ENCODE data around the gene WWC2.
A peak's percentile ranks its signal among the peaks of the same experiment; 100 is the strongest.
"Not testable (repeated sequence)": the region's sequence is repeated elsewhere in the genome, so short reads cannot be mapped to it uniquely, and the experiment has no call there.

WWC2 gene

DNA sequence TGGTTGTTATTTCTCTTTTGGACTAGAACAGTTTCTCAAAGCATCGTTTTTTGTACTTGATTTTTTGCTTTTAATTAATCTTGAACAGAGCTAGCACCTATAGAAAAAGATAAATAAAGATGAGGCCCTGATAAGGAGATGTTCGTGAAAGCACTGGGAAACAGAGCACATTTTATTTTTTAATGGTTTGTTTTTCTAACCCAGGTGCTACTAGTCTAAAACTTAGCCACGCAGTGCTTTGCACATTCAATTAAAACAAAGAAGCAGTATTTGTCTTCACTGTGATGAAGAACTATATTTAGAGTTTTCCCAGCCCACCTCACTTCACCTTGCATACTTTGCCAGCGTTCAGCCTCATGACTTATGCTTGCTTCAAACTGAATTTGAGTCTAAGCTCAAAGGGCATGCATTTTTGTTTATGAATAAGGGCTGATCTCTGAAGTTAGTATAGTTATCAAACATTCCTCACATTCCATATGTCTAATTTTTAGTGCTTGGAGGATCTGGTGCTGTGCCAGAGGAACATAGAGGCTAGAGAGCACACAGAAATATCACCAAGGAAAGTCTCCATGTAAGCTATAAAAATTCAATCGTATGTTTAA is 76.7 kb downstream of the WWC2 start:
- no peak for DNase-seq

DNA sequence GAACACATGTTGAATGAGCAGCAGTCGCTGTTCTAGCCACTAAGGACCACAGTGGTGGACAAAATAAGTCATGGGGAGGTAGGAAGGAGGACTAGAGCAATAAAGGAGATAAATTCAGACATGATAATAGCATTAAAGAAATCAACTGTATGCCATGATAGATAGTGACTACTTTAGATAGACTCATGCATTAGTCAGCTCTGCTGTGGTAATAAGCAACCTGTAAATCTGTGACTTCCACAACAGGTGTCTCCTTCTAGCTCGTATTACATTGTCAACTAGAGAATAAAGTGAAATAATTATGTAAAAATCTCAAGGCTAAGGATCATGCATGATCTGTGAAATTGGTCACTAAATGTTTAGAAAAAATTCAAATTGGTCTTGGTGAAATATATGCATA is 77.9 kb downstream of the WWC2 start:
- no peak for DNase-seq

DNA sequence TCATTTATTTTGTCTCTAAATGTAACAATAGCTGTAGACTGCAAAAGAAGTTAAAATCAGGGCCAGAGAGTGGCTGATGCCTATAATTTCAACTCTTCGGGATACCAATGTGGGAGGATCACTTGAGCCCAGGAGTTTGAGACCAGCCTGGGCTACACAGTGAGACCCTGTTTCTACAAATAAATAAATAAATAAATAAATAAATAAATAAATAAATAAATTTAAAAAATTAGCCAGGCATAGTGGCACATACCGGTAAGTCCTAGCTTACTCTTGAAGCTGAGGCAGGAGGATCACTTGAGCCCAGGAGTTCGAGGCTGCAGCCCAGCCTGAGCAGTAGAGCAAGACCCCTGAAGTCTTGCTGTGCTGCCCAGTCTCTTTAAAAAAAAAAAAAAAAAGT is 79.1 kb downstream of the WWC2 start:
- DNase-seq = no peak

DNA sequence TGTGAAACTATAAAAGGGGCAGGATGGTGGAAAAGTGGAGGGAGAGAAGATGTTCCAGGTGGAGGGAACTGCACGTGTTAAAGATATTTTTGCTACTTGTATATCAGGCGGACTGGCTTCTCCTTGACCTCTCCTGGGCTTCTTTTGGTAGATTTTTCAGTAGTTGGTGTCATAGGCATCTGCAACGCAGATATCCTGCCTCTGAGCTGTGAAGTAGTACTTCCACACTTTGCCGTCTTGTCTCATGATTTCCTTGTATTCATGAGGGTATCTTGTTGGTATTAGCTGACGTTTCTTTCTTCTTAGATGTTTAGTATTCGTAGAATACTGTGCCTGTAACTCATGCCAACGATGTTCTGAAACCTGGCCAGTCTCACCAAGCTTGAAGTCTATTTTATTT is 81.0 kb downstream of the WWC2 start:
- DNase-seq = no peak

DNA sequence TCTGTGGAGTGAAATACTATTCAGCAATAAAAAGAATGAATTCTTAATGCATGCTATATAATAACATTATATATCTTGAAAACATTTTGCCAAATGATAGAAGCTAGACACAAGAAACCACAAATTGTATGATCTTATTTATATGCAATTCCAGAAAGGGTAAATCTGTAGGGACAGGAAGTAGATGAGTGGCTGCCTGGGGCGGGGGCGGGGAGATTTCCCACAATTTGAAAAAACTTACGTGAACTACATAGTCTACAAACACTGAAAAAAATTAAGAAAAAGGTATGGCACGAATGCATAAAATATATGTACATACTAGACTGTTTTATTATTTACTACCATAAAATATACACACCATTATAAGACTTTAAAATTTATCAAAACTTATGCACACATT is 81.6 kb downstream of the WWC2 start:
- no peak for DNase-seq

DNA sequence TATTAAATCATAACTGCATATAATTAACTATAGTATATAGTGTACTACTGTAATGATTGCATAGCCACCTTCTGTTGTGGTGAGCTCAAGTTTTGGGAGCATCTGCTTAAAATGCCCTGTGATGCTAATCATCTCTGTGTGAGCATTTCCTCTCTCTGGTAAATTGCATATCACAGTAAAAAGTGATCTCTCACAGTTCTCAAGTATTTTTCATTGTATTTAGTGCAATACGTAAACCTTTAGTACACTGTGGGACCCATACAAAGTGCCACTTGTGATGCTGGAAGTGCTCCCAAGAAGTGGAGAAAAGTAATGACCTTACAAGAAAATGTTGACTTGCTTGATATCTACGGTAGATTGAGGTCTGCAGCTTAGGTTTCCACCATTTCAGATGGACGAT is 82.0 kb downstream of the WWC2 start:
- no peak for DNase-seq

DNA sequence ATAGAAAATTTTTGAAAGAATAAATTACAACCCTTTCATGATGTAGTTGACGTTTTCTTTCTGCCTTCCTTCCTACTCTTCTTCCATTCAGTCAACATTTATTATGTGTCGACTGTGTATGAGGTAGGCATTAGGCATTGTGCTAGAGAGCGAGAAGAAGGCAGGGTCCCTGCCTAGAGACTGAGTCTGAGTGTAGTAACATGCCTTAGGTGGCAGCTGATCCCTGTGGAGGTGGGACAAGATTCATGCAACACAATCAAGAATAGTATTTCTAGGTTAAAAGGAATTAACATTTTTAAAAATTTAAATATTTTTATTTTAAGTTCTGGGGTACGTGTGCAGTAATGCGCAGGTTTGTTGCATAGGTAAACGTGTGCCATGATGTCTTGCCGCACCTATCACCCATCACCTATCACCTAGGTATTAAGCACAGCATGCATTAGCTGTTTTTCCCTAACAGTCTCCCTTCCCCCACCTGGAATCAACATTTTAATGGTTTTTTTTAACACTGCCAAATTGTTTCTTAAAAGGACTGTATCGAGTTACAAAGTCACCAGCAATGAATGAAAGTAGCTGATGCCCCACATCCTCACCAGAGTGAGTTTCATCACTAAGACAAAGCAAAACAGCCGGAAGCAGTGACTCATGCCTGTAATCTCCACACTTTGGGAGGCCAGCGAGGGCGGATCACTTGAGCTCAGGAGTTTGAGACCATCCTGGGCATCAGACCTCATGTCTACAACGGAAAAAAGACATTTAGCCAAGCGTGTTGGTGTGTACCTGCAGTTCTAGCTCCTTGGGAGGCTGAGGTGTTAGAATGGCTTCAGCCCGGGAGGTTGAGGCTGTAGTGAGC is 84.0 kb downstream of the WWC2 start:
- DNase-seq = peak; percentile 23

DNA sequence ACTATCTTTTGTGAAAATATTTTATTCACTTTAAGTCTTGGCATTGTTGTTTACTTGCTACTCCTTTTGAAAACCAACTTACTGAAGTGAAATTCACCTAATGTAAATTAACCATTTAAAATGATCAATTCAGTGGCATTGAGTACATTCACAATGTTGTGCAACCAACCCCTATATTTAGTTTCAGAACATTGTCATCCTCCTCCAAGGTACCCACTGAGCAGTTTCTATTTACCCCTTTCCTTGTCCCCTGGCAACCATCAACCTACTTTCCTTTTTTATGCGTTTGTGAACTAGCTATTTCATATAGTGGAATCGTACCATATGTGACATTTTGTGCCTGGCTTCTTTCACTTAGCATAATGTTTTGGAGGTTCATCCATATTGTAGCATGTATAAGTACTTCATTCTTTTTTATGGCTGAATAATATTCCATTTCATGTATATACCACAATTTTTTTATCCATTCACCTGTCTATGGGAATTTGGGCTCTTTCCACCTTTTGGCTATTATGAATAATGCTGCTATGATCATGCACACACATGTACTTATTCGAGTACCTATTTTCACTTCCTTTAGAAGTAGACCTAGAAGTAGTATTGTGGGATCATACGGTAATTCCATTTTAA is 85.0 kb downstream of the WWC2 start:
- DNase-seq = no peak

DNA sequence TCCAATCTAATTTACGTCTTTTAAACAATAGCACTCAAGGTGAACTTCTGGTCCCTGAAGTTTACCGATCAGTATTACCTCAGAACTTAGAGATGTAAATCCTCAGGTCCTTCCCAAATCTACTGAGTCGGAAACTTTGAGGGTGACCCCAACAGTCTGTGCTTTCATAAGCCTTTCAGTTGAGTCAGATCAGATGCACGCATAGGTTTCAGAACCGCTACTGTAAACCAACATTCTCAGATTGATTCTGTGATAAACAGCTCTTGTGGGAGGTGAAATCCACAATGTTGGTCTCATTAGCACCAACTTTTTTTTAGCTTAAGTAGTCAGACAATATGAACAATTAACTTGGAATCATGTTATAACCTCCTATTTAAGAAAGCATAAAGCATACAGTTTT is 86.0 kb downstream of the WWC2 start:
- no peak for DNase-seq

DNA sequence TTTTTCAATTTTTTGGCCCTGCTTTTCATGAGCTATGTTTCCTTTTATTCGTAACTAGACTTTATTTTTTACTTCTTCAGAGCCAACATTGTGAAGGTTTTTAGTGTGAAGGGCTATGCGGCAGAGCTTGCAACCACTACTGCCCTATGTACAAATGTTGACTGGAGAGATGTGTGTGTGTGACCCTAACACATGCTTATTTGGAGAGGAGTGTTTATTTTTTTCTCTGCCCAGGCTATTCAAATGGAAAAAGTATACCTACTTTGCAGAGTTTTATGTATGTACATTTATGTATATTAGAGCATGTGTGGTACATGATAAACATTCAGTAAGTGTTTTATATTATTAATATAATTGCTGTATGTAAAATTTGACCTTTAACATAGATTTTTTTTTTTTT is 86.5 kb downstream of the WWC2 start:
- no peak for DNase-seq

DNA sequence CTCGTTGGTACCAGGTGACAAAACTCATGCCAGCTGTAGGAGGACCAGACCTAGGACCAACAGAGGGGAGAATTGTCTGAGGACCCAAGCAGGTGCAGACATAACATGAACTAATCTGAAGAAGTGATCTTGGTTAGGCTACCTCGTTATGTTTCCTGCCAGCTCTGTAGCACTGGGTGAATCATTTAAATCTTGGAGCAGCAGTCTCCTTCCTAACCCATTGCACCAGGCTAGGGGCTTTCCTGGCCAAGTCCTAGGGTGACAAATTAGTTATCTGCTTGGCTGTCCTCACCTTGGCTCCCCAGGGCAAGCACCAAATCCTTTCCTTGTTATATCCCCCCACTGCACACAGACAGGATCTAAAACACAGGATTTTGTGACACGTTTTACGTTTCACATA is 87.8 kb downstream of the WWC2 start:
- no peak for DNase-seq

DNA sequence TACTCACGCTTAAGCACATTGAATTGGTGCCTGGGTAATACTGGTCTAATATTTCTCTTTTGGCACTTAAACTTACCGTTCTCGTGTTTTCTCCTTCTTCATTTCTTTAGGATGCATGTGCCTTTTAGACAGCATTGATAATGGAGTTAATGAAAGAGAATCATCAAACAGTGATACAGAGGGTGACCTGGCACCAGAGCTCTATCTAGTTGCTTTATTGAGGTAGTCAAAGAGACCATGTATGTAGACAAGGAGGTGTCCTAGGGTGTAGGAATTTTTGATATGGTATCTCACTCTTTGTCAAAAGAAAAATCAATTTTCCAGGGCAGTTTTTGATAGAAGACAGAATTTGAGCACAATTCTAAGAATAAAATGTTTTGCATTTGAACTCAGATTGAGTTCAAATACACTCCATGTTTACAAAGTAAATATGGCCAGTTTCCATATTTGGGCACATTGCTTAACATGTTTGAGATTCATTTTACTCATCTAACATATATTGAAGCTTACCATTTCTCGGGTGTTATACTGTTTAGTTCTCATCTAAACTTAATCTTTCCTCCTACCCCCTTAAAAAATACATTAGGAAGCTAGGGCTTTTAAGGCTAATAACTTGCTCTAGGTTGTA is 92.0 kb downstream of the WWC2 start:
- no peak for DNase-seq

DNA sequence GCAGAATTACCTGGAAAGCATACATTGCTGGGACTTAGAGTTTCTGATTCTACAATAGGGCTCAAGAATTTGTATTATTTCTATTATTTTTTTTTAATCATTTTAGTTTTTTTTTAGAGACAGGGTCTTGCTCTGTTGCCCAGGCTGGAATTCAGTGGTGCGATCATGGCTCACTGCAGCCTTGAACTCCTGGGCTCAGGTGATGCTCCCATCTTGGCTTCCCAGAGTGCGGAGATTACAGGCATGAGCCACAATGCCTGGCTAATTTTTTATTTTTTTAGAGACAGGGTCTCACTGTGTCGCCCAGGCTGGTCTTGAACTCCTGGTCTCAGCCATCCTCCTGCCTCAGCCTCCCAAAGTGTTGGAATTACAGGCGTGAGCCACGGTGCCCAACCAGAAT is 92.6 kb downstream of the WWC2 start:
- DNase-seq = no peak

DNA sequence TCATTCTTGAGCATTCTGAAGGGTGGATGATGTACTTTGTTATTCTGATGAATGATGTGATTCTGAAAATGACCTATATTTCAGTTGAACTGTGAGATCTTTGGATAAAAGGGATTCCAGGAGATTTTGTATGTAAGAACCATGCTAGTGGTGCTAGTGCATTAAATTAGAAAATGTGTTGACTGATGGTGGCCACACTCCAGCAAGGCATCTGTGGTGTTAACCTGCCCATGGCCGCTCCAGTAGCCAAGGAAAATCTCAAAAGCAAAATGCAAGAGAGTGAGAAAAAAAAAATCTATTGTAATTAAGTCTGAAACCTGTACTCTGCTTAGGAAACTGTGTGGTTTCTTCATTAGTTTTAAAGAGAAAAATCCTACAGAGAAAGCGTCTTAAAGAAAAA is 93.5 kb downstream of the WWC2 start:
- DNase-seq = no peak

DNA sequence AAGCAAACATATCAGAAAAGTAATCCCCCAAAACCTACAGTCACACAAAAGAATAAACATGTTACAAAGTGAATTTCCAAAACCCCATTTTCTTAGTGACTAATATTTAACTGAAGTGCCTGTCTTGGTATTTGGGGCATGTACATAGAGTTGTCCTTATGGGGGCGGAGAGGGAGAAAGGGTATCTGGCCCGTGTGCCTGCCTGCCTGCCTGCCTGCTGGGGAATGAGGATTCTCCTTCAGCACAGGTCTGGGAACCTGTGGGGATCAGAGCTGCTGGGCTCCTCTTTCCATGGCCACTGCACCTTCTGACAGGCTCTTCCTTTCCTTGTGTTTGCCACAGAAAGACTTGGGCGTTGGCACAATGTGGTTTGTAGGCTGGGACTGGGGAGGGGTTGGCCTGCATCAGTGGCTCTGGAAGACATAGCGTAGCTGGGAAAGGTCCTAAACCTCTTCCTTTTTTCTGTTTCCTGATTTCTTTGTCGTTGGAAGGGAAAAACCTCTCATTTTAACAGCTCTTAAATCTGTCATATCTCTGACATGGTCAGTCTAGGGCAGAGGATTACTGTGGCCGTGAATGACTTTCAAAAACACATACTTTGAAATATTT is 94.8 kb downstream of the WWC2 start:
- not testable (repeated sequence) for DNase-seq

DNA sequence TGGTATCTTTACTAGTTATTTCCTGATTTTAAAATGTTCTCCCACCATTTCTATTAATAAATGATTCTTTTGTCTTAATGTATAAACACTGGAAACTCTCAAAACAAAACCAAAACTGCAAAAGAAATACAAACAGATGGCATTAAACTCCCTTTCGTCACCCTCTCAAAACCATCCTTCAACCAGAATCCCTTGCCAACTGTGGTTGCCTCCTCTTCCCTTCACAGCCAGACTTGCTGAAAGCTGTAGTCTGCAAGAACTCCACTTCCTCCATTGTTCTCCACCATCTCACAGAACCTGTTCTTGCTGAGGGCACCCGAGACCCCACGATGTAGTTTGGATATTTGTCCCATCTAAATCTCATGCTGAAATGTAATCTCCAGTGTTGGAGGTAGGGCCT is 96.5 kb downstream of the WWC2 start:
- DNase-seq = no peak

DNA sequence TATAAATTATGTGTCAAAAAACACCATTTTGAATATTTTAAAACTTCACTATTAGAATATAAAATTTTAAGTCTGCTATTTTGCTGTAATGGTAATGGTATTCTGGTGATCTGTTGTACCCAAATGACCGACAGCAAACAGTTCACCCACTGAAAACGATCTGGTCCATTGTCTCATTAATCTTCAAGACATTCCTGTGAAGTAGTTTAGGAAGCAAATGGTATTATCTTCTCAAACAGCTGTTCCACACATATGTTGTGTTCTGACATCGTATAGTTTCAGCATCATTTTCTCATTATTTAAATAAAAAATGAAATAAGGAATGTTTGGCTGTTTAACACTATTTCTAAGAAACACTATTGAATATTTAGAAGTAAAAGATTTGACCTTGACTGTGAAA is 98.1 kb downstream of the WWC2 start:
- DNase-seq = no peak

DNA sequence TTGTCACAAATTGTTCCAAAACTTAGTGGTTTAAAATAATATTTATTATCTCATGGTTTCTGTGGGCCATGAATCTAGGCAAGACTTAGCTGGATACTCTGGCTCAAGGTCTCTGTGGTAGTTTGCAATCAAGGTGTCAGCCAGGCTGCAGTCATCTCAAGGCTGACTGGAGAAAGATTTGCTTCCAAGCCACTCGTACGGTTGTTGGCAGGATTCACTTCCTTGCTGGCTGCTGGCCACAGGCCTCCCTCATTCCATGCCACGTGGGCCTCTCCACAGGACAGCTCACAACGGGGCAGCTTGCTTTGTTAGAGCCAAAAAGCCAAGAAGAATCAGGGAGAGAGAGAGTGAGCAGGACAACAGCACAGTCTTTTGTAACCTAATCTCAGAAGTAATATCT is 101.4 kb downstream of the WWC2 start:
- DNase-seq = no peak

DNA sequence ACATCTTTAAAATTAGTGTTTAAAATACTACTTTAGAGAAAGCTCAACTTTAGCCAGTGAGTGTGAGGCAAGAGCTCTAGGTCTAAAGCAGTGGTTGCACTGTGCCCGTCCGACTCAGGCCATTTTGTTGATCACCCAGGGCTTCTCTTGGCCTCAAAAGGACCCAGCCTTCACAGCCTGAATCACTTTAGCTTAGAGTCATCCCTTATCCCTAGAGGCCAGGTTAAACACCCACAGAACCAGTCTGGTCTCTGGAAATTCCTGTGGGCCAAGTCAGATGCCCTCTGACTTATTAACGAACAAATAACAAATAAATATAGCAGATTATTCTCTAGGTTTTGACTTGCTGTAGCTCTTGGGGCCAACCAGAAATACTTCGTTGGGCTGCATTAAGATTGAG is 102.3 kb downstream of the WWC2 start:
- DNase-seq = no peak

DNA sequence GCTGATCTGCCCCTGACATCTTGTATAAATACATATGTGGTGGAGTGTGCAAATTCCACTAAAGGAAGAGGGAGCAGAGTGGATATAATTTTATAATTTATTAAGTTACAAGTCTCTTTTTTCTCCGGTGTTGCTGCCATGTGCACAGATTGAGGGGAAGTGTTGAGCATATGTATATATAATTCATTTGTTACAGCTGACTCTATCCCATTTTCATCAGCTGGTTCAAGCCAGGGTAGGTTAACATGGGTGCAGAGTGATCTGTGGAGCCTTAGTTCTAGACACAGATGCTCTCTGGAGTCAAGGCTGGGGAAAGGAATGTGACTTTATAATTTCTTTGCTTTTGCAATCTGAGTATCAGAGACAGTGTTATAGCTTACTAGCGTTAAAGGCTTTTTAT is 103.5 kb downstream of the WWC2 start:
- no peak for DNase-seq

DNA sequence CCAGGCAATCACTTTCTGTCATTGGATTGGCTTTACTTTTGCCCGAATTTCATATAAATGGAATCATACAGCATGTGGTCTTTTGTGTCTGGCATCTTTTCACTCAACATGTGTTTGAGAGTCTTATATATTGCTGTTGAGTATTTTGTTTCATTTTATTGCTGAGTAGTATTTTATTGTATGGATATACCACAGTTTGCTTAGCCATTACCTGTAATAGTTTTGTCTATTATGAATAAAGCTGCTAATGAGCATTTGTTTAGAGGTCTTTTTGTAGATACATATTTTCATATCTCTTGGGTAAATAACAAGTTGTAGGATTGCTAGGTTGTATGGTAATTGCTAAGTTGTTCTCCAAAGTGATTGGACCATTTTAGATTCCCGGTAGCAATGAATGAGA is 105.7 kb downstream of the WWC2 start:
- no peak for DNase-seq

DNA sequence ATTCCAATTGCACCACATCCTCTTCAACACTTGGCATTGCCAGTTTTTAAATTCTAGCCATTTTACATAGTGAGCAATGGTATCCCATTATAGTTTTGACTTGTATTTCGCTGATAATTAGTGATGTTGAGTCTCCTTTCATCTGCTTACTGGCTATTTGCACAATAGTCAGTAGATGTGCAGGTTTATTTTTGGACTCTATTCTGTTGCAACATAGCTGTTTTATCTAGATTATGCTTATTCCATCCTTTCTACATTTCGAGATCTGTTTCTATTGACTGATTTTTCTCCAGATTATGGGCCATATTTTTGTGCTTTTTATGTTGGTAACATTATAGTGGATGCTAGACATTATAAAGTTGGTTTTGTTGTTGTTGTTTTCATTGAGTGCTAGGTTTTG is 106.1 kb downstream of the WWC2 start:
- no peak for DNase-seq

DNA sequence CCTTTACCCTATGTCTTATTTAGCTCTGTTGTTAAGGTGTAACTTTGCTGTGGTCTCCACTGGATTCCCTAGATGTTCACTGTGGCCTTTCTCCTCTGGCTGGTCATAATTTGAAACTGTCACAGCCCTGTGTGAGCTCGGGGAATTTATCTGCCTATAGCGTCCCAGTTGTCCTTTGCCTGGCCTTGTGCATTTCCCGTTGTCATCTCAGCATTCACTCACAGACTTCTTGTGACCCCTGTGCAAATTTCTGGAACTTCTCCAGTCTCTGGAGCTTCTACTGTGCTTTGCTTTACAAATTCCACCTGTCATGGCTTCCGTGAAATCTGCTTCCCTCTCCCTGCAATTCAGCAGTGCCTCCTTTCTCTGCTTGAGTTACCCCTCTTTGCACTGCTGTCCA is 106.7 kb downstream of the WWC2 start:
- no peak for DNase-seq

DNA sequence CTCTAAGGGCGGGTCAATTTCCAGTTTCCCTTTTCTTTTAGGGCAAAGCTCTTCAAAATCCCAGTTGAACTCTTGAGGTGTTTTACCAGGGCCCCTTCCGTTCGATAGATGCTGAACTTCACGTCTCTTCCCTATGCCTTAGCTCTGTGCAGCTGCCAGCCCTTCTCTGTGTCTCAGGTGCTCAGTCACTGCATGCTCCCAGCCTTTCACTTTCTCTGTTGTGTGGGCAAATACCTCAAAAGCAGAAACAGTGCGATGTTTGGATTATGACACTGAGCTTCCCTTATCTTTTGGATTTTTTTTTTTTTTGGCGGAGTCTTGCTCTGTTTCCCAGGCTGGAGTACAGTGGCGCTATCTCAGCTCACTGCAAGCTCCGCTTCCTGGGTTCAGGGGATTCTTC is 112.5 kb downstream of the WWC2 start:
- DNase-seq = no peak

Measured in NCI-H2081 treated with DMSO at 0.1 percent for 48 hours (cell line).